Breast epithelium (tissue), 3 donors: ENCODE measurements around the gene EML6.

Experiments used
- POLR2AphosphoS5 ChIP-seq, 3 donors: sonication (generic); formaldehyde crosslinking; IDR thresholded peaks; one replicate each; pipeline ENCODE4 v1.6.1; 2017; ENCODE audit warnings: antibody characterized with exemption in 3 of 3
- TF ChIP-seq, protein P1 (sequence below), 3 donors: fragments of 450-650 bp; IDR thresholded peaks; one replicate each; pipeline ENCODE4 v1.5.1; 2016 to 2017; ENCODE audit warnings: antibody characterized with exemption in 3 of 3, mild to moderate bottlenecking in 3 of 3, moderate library complexity in 3 of 3

DNA sequence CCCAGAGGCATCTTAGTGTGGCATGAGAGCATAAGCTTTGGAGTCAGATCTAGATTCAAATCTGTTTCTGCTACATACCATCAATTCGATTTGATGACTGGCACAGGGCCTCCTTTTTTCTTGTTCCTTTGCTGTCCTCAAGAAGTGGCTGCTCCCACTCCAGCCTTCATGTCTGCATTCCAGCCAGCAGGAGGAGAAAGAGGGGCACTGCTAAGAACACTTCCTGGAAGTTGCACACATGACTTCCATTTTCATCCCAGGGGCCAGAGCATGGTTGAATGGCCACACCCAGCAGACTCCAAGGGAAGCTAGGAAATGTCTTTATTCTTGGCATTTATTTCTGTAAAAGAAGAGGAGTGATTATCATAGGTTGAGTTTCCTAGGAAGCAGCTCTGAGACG is 50.4 kb downstream of the EML6 start:
- TF ChIP-seq, protein P1, sequence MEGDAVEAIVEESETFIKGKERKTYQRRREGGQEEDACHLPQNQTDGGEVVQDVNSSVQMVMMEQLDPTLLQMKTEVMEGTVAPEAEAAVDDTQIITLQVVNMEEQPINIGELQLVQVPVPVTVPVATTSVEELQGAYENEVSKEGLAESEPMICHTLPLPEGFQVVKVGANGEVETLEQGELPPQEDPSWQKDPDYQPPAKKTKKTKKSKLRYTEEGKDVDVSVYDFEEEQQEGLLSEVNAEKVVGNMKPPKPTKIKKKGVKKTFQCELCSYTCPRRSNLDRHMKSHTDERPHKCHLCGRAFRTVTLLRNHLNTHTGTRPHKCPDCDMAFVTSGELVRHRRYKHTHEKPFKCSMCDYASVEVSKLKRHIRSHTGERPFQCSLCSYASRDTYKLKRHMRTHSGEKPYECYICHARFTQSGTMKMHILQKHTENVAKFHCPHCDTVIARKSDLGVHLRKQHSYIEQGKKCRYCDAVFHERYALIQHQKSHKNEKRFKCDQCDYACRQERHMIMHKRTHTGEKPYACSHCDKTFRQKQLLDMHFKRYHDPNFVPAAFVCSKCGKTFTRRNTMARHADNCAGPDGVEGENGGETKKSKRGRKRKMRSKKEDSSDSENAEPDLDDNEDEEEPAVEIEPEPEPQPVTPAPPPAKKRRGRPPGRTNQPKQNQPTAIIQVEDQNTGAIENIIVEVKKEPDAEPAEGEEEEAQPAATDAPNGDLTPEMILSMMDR (IDR thresholded peaks at IDR 0.05), result no peak
- no peak for TF ChIP-seq POLR2AphosphoS5 (IDR thresholded peaks at IDR 0.05)
